ES-I3 (cell line): Measurements from ENCODE around the gene CCDC33.

Source experiments
- H3K36me3 ChIP-seq: 2 replicates; pipeline ENCODE4 v1.6.1; 2013; ENCODE audit warnings: mild to moderate bottlenecking, low read length, control low read depth, moderate library complexity; ENCODE audit not compliant: insufficient read depth
- H3K4me1 ChIP-seq: 2 replicates; pipeline ENCODE4 v1.6.1; 2013; ENCODE audit warnings: mild to moderate bottlenecking, control low read depth, low read length; ENCODE audit not compliant: insufficient read depth
- H3K9ac ChIP-seq: 2 replicates; pipeline ENCODE4 v1.6.1; 2013; ENCODE audit warnings: low read depth, mild to moderate bottlenecking, low read length, moderate library complexity
- H3K9me3 ChIP-seq: 2 replicates; pipeline ENCODE4 v1.6.1; 2013; ENCODE audit warnings: mild to moderate bottlenecking, low read length, moderate library complexity; ENCODE audit not compliant: control insufficient read depth, insufficient read depth

CCDC33 gene

DNA sequence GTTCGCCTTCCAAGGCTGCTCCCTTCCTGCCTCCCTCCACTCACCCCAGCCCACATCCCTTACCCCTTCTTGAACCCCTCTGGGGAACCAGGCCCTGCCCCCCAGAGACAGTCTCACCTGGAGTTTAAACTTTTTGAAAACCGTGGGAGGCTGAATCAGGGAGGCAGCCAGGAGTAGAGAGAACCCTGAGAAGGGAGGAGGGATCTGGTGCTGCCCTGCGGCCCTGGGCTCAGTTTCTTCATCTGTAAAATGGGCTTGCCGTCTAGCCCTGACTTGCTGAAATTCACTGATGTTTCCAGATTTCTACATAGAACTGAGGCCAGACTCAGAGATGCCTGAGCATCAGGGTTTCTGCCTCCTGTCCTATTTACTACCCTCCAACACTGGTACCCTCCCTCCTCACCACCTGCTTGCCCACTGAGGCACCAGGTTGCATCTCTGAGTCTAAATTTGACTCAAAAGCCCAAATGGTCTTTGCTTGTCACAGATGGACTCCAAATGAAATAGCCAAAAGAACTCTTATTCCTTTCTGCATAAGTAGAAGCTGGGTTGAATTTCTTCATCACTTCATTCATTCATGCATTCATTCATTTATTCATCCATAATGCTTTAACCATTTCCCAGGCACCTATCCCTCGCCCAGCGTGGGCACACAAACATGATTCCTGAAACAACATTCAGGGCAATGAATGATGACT lies 21.7 kb upstream of the CCDC33 start:
- H3K9ac ChIP-seq: no peak overlapping the region
- peaks cover 42% of the 10 kb centered on the region for H3K4me1 ChIP-seq
- no peaks in the 10 kb centered on the region for H3K9me3 ChIP-seq
- H3K36me3 ChIP-seq: no peaks in the 10 kb centered on the region

DNA sequence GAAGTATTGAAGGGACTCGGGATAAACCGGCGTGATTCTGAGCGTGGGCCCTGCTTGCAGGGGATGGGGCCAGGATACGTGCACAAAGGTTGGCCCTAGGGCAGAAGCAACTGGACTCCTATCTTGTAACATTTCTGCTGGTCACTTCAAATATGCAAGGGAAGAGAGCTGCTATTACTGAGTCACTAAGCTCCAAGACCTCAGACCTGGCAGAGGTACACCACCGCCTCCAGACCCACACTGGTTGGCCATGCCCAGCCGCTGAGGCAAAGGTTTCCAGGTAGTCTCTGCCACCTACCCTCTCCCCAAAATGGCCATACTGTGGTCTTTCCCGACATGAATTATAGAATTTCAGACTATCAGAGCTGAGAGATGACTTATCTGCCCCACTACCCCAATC lies 20.2 kb upstream of the CCDC33 start:
- no peak overlapping the region for H3K9ac ChIP-seq
- H3K9me3 ChIP-seq: no peaks in the 10 kb centered on the region
- H3K36me3 ChIP-seq: no peaks in the 10 kb centered on the region
- H3K4me1 ChIP-seq: peaks cover 41% of the 10 kb centered on the region

- no peaks in the 10 kb centered on the region for H3K36me3 ChIP-seq
- no peaks in the 10 kb centered on the region for H3K9me3 ChIP-seq
- peaks cover 51% of the 10 kb centered on the region for H3K4me1 ChIP-seq
- H3K9ac ChIP-seq: no peak overlapping the region
These were observed 19.2 kb upstream of the CCDC33 start for GRCh38 chr15:74216949-74217348.

GRCh38 chr15:74217907-74218885 lies 17.9 kb upstream of the CCDC33 start:
- H3K9me3 ChIP-seq: no peaks in the 10 kb centered on the region
- peaks cover 50% of the 10 kb centered on the region for H3K4me1 ChIP-seq
- no peak overlapping the region for H3K9ac ChIP-seq
- H3K36me3 ChIP-seq: no peaks in the 10 kb centered on the region

DNA sequence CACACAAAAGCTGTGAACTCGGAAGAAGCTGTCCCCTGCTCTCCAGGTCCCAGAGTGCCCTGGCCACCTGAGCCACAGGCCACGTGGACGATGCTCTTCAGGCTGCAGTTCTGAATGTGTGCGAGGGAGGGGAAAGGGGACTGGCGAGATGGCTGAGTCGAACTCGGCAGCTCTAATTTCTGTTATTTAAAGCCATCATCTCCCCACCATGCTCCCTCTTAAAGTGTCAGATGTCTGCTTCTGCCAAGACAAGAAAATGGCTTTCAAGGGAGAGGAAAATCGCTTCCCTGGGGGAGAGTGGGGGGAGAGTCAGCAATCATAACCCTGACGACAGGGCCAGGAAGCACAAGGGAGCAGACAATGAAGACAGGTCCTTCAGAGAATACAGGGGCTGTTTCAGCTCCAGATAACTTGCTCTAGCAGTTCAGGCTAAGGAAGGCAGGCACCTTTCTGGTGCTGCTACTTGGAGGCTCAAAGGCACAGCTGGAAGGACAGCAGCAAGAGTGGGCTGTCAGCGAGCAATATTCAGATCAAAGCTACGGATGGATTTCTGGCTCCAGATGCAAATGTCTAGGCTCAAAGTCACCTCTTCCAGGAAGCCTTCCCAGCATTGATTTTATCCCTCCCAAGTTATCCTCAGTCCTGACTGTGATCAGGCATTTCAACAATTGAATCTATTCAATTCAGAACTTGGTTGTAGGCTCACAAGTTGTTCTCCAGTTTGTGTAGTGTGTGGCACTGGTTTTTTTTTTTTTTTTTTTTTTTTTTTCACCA lies 15.5 kb upstream of the CCDC33 start:
- Histone ChIP-seq H3K9ac (no peak overlapping the region), H3K4me1 (peaks cover 50% of the 10 kb centered on the region), H3K9me3 (no peaks in the 10 kb centered on the region), H3K36me3 (no peaks in the 10 kb centered on the region)

DNA sequence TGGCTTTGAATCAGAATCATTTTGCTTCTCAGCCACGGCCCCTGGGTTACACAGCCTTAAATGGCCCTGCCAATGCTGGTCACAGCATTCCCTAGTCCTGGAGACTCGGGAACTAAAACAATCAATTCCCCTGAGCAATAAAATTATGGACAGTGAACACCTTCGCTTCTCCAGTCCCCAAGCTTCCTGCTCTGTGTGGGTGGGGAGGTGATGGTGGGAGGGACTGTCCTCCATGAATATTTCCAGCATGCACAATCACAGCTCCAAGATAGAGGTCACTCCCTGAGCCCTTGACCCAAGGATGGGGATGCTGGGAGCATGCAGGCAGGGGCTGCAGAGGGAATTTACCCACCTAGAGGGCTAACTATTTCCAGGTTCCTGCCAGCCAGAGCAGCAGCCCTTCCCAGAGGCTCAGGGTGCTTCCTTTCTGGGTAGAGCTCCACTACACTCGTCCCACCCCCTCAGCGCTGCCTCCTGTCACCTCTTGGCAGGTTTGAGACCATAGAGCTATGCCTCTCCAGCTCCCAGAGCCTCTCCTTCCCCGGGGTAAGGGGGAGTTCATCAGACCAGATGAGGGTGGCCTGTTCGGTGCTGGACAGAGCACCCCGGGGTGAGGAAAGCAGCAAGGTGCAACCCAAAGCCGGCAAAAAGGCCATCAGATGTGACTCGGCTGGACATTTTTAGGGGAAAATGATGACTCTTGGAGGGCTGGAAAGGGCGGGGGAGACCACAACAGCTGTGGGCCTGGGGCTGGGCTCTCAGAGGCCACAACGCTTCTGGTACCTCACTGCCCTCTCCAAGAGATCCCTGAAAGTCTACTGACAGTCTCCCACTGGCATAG lies 14.5 kb upstream of the CCDC33 start:
- peaks cover 44% of the 10 kb centered on the region for H3K4me1 ChIP-seq
- H3K9me3 ChIP-seq: no peaks in the 10 kb centered on the region
- no peak overlapping the region for H3K9ac ChIP-seq
- H3K36me3 ChIP-seq: no peaks in the 10 kb centered on the region

DNA sequence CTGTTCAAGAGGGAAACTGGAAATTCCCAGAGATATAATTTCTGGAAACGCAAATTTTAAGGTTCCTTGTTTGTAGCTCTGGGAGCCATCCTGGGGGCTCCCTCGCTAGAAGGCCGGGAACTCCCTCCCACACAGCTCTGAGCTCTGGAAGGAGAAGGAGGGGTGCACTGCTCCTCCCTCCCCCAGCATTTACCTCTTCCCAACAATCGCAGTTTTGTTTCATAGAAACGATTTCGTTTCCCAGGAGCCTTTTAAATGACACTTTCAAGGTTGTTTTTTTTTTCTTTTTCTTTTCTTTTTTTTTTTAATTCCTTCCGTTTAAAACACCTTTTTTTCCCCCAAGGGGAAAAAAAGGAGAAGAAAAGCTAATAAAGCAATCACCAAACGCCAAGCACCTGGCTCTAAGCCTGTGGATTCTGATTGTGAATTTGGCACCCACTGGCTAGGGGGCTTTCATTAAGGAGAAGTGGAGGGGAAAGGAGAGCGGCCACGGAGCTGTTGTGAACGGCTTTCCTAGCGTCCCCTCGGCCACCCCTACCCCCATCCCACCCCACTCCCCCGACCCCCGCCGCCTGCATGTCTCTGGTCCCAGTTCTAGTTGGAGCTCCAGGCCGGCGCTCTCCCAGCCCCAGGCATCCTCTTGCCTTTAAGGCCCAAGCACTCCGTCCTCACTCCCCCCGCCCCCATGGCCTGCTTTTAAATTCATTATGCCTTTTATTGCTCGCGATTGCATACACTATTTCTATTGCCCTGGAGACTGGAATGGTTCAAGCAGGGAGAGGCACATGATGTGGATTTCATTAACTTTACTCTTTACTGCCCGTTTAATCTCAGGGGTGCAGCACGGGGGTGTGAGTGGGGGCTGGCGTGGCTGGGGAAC lies 13.6 kb upstream of the CCDC33 start:
- peaks cover 45% of the 10 kb centered on the region for H3K4me1 ChIP-seq
- 0 out of 2 replicates have a peak overlapping the region, but pooled peaks have one; percentile 8 for H3K9ac ChIP-seq
- no peaks in the 10 kb centered on the region for H3K9me3 ChIP-seq
- H3K36me3 ChIP-seq: no peaks in the 10 kb centered on the region

DNA sequence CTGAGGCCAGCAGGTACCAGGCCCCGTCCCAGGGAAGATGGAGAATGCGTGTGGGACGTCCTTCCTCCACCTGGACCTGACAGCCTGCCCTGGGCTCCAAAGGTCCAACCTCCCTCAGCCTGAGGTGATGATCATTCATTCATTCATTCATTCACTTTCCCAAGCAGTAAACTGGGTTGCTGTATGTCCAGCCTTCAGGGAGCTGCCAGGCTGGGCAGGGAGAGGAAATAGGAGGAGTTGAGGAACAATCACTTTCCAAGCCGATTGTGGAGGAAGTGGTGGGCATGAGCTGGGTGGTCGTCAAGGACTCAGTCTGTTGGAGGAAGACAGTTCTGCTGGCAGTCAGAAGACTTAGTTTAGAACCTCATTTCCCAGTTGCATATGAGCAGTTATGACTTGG lies 10.2 kb upstream of the CCDC33 start:
- Histone ChIP-seq H3K36me3 (no peaks in the 10 kb centered on the region), H3K9ac (no peak overlapping the region), H3K9me3 (no peaks in the 10 kb centered on the region), H3K4me1 (peaks cover 46% of the 10 kb centered on the region)

- H3K9ac ChIP-seq: no peak overlapping the region
- no peaks in the 10 kb centered on the region for H3K36me3 ChIP-seq
- H3K4me1 ChIP-seq: peaks cover 36% of the 10 kb centered on the region
These were observed 9.2 kb upstream of the CCDC33 start for GRCh38 chr15:74226761-74227540.

GRCh38 chr15:74227968-74228722 lies 8.0 kb upstream of the CCDC33 start:
- Histone ChIP-seq H3K9ac (no peak overlapping the region), H3K9me3 (no peaks in the 10 kb centered on the region), H3K36me3 (no peaks in the 10 kb centered on the region), H3K4me1 (peaks cover 27% of the 10 kb centered on the region)

More at GRCh38 chr15:74226761-74227540, 9.2 kb upstream of the CCDC33 start:
- no peaks in the 10 kb centered on the region for H3K9me3 ChIP-seq

DNA sequence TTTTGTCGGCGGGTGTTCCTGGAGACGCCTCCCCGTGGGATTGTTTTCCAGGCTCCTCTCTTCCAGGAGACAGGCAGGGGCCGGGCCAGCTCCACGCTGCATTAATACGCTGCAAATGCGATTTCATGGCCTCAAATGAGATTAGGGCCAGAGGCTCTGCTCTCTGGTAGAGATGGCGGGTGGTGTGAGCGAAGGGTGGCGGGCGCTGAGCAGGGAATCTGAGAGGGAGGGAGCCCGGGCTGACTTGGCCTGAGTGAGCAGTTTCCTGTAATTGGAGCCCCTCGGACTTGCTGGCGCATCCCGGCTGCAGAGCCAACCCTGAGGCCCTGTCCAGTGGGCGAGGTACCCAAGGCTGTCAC lies 7.4 kb upstream of the CCDC33 start:
- peaks cover 25% of the 10 kb centered on the region for H3K4me1 ChIP-seq
- no peaks in the 10 kb centered on the region for H3K9me3 ChIP-seq
- H3K36me3 ChIP-seq: no peaks in the 10 kb centered on the region
- no peak overlapping the region for H3K9ac ChIP-seq

DNA sequence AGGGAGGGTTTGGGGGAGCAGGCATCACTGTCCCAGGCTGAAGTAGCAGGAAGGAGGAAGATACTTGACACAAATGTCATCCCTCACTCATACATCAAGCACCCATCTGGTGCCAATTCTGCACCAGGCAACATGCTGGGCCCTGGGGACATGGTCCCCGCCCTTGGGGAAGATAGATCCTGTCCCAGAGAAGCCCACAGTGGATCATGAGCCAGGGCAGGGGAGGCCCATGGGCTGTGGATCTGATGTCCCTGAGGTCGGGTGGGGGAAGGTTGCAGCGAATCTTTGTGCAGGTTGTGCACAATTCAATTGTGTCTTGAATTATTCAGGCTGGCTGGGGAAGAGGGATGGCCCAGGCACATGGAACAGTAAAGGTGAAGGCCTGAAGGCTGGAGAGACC lies 6.4 kb upstream of the CCDC33 start:
- Histone ChIP-seq H3K36me3 (no peaks in the 10 kb centered on the region), H3K4me1 (peaks cover 16% of the 10 kb centered on the region), H3K9ac (no peak overlapping the region), H3K9me3 (no peaks in the 10 kb centered on the region)
